Parathyroid adenoma (tissue), 2 donors: ENCODE measurements around the gene RELN.

Experiments
- H2AFZ ChIP-seq: fragments of 300-600 bp; sonication (generic); one replicate; pipeline ENCODE4 v1.7.0; 2017; ENCODE audit warnings: antibody characterized with exemption, mild to moderate bottlenecking
- H3K27ac ChIP-seq: fragments of 300-600 bp; sonication (generic); one replicate; pipeline ENCODE4 v1.7.0; 2017
- H3K27me3 ChIP-seq: fragments of 300-600 bp; sonication (generic); one replicate; pipeline ENCODE4 v1.7.0; 2017; ENCODE audit warnings: low read length; ENCODE audit not compliant: control insufficient read depth, insufficient read depth
- H3K36me3 ChIP-seq: fragments of 300-600 bp; sonication (generic); one replicate; pipeline ENCODE4 v1.7.0; 2017; ENCODE audit warnings: low read length; ENCODE audit not compliant: control insufficient read depth, insufficient read depth
- H3K4me1 ChIP-seq: fragments of 300-600 bp; sonication (generic); one replicate; pipeline ENCODE4 v1.7.0; 2017; ENCODE audit warnings: control low read depth
- H3K4me2 ChIP-seq: fragments of 300-600 bp; sonication (generic); one replicate; pipeline ENCODE4 v1.7.0; 2017; ENCODE audit warnings: low read length
- H3K4me3 ChIP-seq: fragments of 300-600 bp; sonication (generic); one replicate; pipeline ENCODE4 v1.7.0; 2017; ENCODE audit warnings: low read depth, low read length
- H3K79me2 ChIP-seq: fragments of 300-600 bp; sonication (generic); one replicate; pipeline ENCODE4 v1.7.0; 2017; ENCODE audit warnings: control low read depth
- H3K9ac ChIP-seq: fragments of 300-600 bp; sonication (generic); one replicate; pipeline ENCODE4 v1.7.0; 2017; ENCODE audit warnings: mild to moderate bottlenecking
- H3K9me3 ChIP-seq: fragments of 300-600 bp; sonication (generic); one replicate; pipeline ENCODE4 v1.7.0; 2017; ENCODE audit warnings: low read length; ENCODE audit not compliant: control insufficient read depth
- CTCF ChIP-seq: fragments of 300-600 bp; sonication (generic); IDR thresholded peaks from one replicate; pipeline ENCODE4 v1.7.0; 2017; ENCODE audit warnings: antibody characterized with exemption, mild to moderate bottlenecking
- donor health status: primary hyperparathyroidism.

The RELN gene

DNA sequence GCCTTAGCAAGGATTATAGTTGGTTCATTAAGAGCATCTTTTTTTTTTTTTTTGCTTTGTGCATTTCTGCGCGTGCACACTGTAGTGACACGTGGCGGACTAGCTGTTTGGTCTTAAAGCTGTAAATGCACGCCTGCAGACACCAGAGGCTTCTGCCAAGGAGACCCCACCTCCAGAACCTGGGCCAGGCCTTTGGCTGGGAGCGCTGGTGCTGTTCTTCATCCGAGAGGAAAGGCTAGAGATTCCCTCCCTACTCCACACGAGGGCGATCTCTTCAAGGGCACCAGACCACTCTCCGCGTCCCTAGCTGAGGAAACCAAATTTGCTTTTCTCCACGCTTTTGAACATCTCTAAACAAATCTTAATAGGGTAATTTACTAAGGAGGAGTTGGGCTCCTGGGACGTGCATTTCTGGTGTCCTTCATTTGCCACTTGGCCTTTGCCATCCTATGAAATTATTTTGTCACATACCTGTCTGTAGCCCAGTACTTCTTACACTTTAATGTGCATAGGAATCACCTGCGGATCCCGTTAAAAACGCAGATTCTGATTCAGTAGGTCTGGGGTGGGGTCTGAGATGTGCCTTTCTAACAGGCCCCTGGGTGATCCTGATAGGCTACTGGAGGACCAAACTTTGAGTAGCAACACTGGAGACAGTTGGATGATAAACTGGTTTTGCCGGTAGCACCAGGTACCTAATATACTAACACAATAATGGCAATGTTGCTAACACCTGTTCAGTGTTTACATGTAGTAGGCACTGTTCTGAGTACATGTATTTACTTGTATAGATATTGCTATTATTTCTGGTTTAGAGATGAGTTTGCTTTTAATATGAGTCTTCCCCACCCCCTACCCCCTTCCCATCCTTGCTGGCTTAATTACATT lies 542.1 kb downstream of the RELN start:
- no peaks in the 10 kb centered on the region for H3K27me3 ChIP-seq
- no peak overlapping the region for H3K9ac ChIP-seq

DNA sequence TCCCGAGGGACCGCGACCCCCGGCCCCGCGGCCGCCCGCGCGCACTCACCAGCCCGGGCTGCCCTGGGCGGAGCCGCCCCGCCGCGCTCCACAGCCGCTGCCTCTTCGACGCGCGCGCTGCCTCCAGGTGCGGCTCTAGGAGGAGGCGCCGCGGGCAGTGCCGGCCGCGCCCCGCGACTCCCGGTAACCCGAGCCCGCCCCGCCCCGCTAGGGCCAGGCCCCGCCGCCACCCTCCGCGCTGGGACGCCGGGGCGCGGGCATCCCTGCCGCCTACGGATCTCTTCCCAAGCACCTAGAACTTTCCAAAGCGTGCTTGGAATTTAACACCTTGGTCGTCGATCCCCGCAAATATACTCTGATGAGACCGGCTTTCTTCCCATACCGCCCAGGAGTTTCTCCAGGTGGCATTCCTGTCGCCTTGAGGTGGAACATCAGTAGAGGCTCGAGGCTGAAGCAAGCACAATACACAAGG lies 543.4 kb downstream of the RELN start, which contains the start of gene SLC26A5:
Gene SLC26A5 (minus strand): TSS at position 159 of the 472 bp plus-strand sequence. CDS start 24,693 bp downstream, outside the sequence.
- H3K4me3 ChIP-seq = peak within 1 kb of the TSS; percentile 42
- no peaks in the 10 kb centered on the region for H3K27me3 ChIP-seq
- H3K4me1 ChIP-seq = no peaks in the 10 kb centered on the region
- no peaks in the 10 kb centered on the region for H3K9me3 ChIP-seq
- peak within 1 kb of the TSS; percentile 71 for H3K4me2 ChIP-seq
- no peaks in the 10 kb centered on the region for H3K36me3 ChIP-seq
- H3K27ac ChIP-seq = no peak within 1 kb of the TSS
- H3K79me2 ChIP-seq = no peaks in the 10 kb centered on the region
- no peak within 1 kb of the TSS for H3K9ac ChIP-seq
- H2AFZ ChIP-seq = peak within 1 kb of the TSS; percentile 86
- TF ChIP-seq CTCF = no peak

More for the DNA sequence above, 542.1 kb downstream of the RELN start:
- Histone ChIP-seq H2AFZ (peak overlapping the region; percentile 3), H3K79me2 (no peaks in the 10 kb centered on the region), H3K4me3 (no peak overlapping the region), H3K9me3 (no peaks in the 10 kb centered on the region), H3K4me1 (no peaks in the 10 kb centered on the region), H3K4me2 (no peak overlapping the region), H3K27ac (no peak overlapping the region), H3K36me3 (no peaks in the 10 kb centered on the region)
- TF ChIP-seq CTCF = peak; percentile 40

GRCh38 chr7:103445228-103446048 lies 544.0 kb downstream of the RELN start:
- H3K4me3 ChIP-seq = peak overlapping the region; percentile 42
- no peak overlapping the region for H3K27ac ChIP-seq

GRCh38 chr7:103439661-103440060 lies 549.8 kb downstream of the RELN start:
- Histone ChIP-seq H3K9me3 (no peaks in the 10 kb centered on the region), H3K27me3 (no peaks in the 10 kb centered on the region), H3K4me2 (no peak overlapping the region), H3K4me3 (no peak overlapping the region), H3K27ac (no peak overlapping the region), H3K4me1 (no peaks in the 10 kb centered on the region), H3K36me3 (no peaks in the 10 kb centered on the region), H3K79me2 (no peaks in the 10 kb centered on the region), H3K9ac (no peak overlapping the region), H2AFZ (no peak overlapping the region)
- no peak for TF ChIP-seq CTCF

More at GRCh38 chr7:103445228-103446048, 544.0 kb downstream of the RELN start:
- Histone ChIP-seq H3K79me2 (no peaks in the 10 kb centered on the region), H2AFZ (peak overlapping the region; percentile 86), H3K4me1 (no peaks in the 10 kb centered on the region), H3K9ac (no peak overlapping the region), H3K4me2 (peak overlapping the region; percentile 71), H3K27me3 (no peaks in the 10 kb centered on the region), H3K36me3 (no peaks in the 10 kb centered on the region), H3K9me3 (no peaks in the 10 kb centered on the region)
- TF ChIP-seq CTCF = no peak
